IMR-90 (cell line): ENCODE measurements around the gene BUB1B. TPM values are rescaled to one million over a fixed set of nuclear protein-coding genes. Genes with fewer than 3 reads are reported as not detected.

Source experiments
- ATAC-seq: fragments of 200-7000 bp; cut with Tn5 transposase; 2 replicates; pipeline ENCODE4 v1.9.1; 2020; ENCODE audit warnings: low read depth, mild to moderate bottlenecking, moderate library complexity
- BruUV-seq: library from RNA; stranded (reverse); fragments of 400-500 nt; replicated peaks from 2 replicates; lab custom pipeline; 2021; lab: Mats Ljungman, UMichigan
- CTCF ChIA-PET: fragments of 300-600 bp; formaldehyde crosslinking; extraction: SDS; loops from one replicate; lab custom pipeline; 2021; ENCODE audit warnings: antibody characterized with exemption; lab: Yijun Ruan, JAX
- POLR2A ChIA-PET: fragments of 300-600 bp; sonication (Branson Sonifier 250); formaldehyde crosslinking; loops from one replicate; lab custom pipeline; 2022; ENCODE audit warnings: antibody characterized with exemption; ENCODE audit not compliant: unreplicated experiment; lab: Charles Lee
- DNase-seq: peaks from one replicate; pipeline ENCODE4 v3.0.0; 2013
- H2AFZ ChIP-seq: replicated peaks from 2 replicates; pipeline ENCODE3; 2013; ENCODE audit warnings: low read length, mild to moderate bottlenecking; ENCODE audit not compliant: poor library complexity
- H2AK5ac ChIP-seq: 2 replicates; pipeline ENCODE4 v1.6.1; 2013; ENCODE audit warnings: low read depth, low read length, inconsistent platforms
- H2AK9ac ChIP-seq: replicated peaks from 2 replicates; pipeline ENCODE3; 2013; ENCODE audit warnings: mild to moderate bottlenecking, low read depth, low read length, moderate library complexity; ENCODE audit not compliant: poor library complexity
- H2BK120ac ChIP-seq: 2 replicates; pipeline ENCODE4 v1.6.1; 2013; ENCODE audit warnings: low read depth, low read length, inconsistent platforms
- H2BK15ac ChIP-seq: 3 replicates; pipeline ENCODE4 v1.6.1; 2013; ENCODE audit warnings: low read depth, low read length, inconsistent platforms
- H2BK20ac ChIP-seq: 2 replicates; pipeline ENCODE4 v1.6.1; 2013; ENCODE audit warnings: low read depth, mild to moderate bottlenecking, inconsistent platforms, low read length, moderate library complexity
- H2BK5ac ChIP-seq: 2 replicates; pipeline ENCODE4 v1.6.1; 2013; ENCODE audit warnings: mild to moderate bottlenecking, low read depth, low read length, inconsistent platforms; ENCODE audit not compliant: poor library complexity, severe bottlenecking
- H3K14ac ChIP-seq: replicated peaks from 2 replicates; pipeline ENCODE4 v1.6.1; 2013; ENCODE audit warnings: low read depth, low read length, inconsistent platforms
- H3K18ac ChIP-seq: 2 replicates; pipeline ENCODE4 v1.6.1; 2013; ENCODE audit warnings: low read depth, low read length, control low read depth
- H3K23ac ChIP-seq: 2 replicates; pipeline ENCODE4 v1.6.1; 2013; ENCODE audit warnings: low read depth, low read length, inconsistent platforms
- H3K27ac ChIP-seq: 2 replicates; pipeline ENCODE4 v1.5.1; 2013; ENCODE audit warnings: mild to moderate bottlenecking, control low read depth, low read length; ENCODE audit not compliant: insufficient read depth
- H3K27me3 ChIP-seq: 2 replicates; pipeline ENCODE4 v1.6.1; 2013; ENCODE audit warnings: low read length; ENCODE audit not compliant: control insufficient read depth, insufficient read depth
- H3K36me3 ChIP-seq: 2 replicates; pipeline ENCODE4 v1.6.1; 2013; ENCODE audit warnings: low read length, mixed read lengths; ENCODE audit not compliant: control insufficient read depth, insufficient read depth
- H3K4ac ChIP-seq: 2 replicates; pipeline ENCODE4 v1.6.1; 2013; ENCODE audit warnings: low read depth, low read length, inconsistent platforms
- H3K4me1 ChIP-seq: 2 replicates; pipeline ENCODE4 v1.6.1; 2013; ENCODE audit warnings: low read length, mixed read lengths; ENCODE audit not compliant: control insufficient read depth, insufficient read depth
- H3K4me2 ChIP-seq: 2 replicates; pipeline ENCODE4 v1.6.1; 2013; ENCODE audit warnings: low read depth, mild to moderate bottlenecking, control low read depth, low read length, moderate library complexity
- H3K4me3 ChIP-seq: 2 replicates; pipeline ENCODE4 v1.5.1; 2013; ENCODE audit warnings: low read depth, mild to moderate bottlenecking, control low read depth, low read length, moderate library complexity; ENCODE audit not compliant: insufficient read depth
- H3K56ac ChIP-seq: 2 replicates; pipeline ENCODE4 v1.6.1; 2013; ENCODE audit warnings: low read length, inconsistent platforms; ENCODE audit not compliant: insufficient read depth; ENCODE audit errors: extremely low read depth
- H3K79me1 ChIP-seq, 2 experiments: 2 replicates each; pipeline ENCODE4 v1.6.1; 2013; ENCODE audit warnings: low read length in 2 of 2, inconsistent platforms in 1 of 2, low read depth in 1 of 2
- H3K9ac ChIP-seq: 2 replicates; pipeline ENCODE4 v1.6.1; 2013; ENCODE audit warnings: low read depth, low read length, control low read depth
- H3K9me1 ChIP-seq: 2 replicates; pipeline ENCODE4 v1.6.1; 2013; ENCODE audit warnings: low read length, inconsistent platforms; ENCODE audit not compliant: insufficient read depth
- H3K9me3 ChIP-seq: 2 replicates; pipeline ENCODE4 v1.6.1; 2013; ENCODE audit warnings: low read length; ENCODE audit not compliant: control insufficient read depth, insufficient read depth
- H4K20me1 ChIP-seq: 2 replicates; pipeline ENCODE4 v1.6.1; 2013; ENCODE audit warnings: low read length, inconsistent platforms; ENCODE audit not compliant: insufficient read depth
- H4K5ac ChIP-seq: 2 replicates; pipeline ENCODE4 v1.6.1; 2013; ENCODE audit warnings: mild to moderate bottlenecking, low read depth, low read length, control low read depth
- H4K8ac ChIP-seq, 2 experiments: 2 replicates each; pipeline ENCODE4 v1.6.1; 2013; ENCODE audit warnings: low read depth in 2 of 2, low read length in 2 of 2, control low read depth in 1 of 2, inconsistent platforms in 1 of 2
- H4K91ac ChIP-seq: 2 replicates; pipeline ENCODE4 v1.6.1; 2013; ENCODE audit warnings: low read depth, low read length, inconsistent platforms; ENCODE audit not compliant: insufficient read depth
- CEBPB ChIP-seq: IDR thresholded peaks from 2 replicates; pipeline ENCODE4 v1.6.1; 2012; ENCODE audit warnings: low read depth, low read length, improper control_type of control experiment
- CHD1 ChIP-seq: IDR thresholded peaks from 2 replicates; pipeline ENCODE4 v1.6.1; 2012; ENCODE audit warnings: low read depth, low read length, improper control_type of control experiment
- CTCF ChIP-seq: conservative IDR thresholded peaks from 2 replicates; pipeline ENCODE4 v1.5.1; 2012; ENCODE audit warnings: mild to moderate bottlenecking, low read depth, low read length, improper control_type of control experiment
- MAFK ChIP-seq: IDR thresholded peaks from 2 replicates; pipeline ENCODE4 v1.6.1; 2012; ENCODE audit warnings: low read depth, low read length, improper control_type of control experiment
- MAZ ChIP-seq: IDR thresholded peaks from 2 replicates; pipeline ENCODE4 v1.6.1; 2012; ENCODE audit warnings: low read depth, mild to moderate bottlenecking, low read length, improper control_type of control experiment, moderate library complexity, borderline replicate concordance
- MXI1 ChIP-seq: IDR thresholded peaks from 2 replicates; pipeline ENCODE4 v1.6.1; 2012; ENCODE audit warnings: low read depth, mild to moderate bottlenecking, low read length, moderate library complexity, borderline replicate concordance
- NFE2L2 ChIP-seq: fragments of 150-350 bp; IDR thresholded peaks from 2 replicates; pipeline ENCODE4 v1.6.1; 2016; ENCODE audit warnings: low read depth, mild to moderate bottlenecking, low read length
- POLR2A ChIP-seq: IDR thresholded peaks from 2 replicates; pipeline ENCODE4 v1.6.1; 2012; ENCODE audit warnings: mild to moderate bottlenecking, low read depth, low read length
- RAD21 ChIP-seq: IDR thresholded peaks from 2 replicates; pipeline ENCODE4 v1.6.1; 2012; ENCODE audit warnings: low read length, improper control_type of control experiment
- RCOR1 ChIP-seq: IDR thresholded peaks from 2 replicates; pipeline ENCODE4 v1.6.1; 2012; ENCODE audit warnings: mild to moderate bottlenecking, low read length, improper control_type of control experiment; ENCODE audit not compliant: insufficient replicate concordance
- RFX5 ChIP-seq: IDR thresholded peaks from 2 replicates; pipeline ENCODE4 v1.8.0; 2012; ENCODE audit warnings: low read depth, mild to moderate bottlenecking, low read length, moderate library complexity
- SMC3 ChIP-seq: fragments of 150-350 bp; IDR thresholded peaks from 2 replicates; pipeline ENCODE4 v1.6.1; 2016; ENCODE audit warnings: low read depth, mild to moderate bottlenecking, antibody characterized with exemption, low read length, moderate library complexity
- WGBS, 2 experiments: methylation state at CpG; one replicate each; pipeline versions ENCODE4 v1.1.5 to v1.1.7; 2013; ENCODE audit warnings: missing lambda C conversion rate in 2 of 2; ENCODE audit not compliant: insufficient read length in 1 of 2; ENCODE audit errors: extremely low coverage in 2 of 2; 5-methylcytosine and 5-hydroxymethylcytosine counted together
- dilution Hi-C: fragments of 300-500 bp; cut with HindIII; formaldehyde crosslinking; loops from one replicate; pipeline ENCODE4 v1.14.3; 2018; ENCODE audit warnings: low sequenced_read_pairs; ENCODE audit not compliant: unreplicated experiment
- in situ Hi-C: fragments of 300-500 bp; cut with MboI; formaldehyde crosslinking; loops from 3 replicates; pipeline ENCODE4 v1.14.3; 2019; ENCODE audit warnings: low sequenced_read_pairs, inconsistent platforms, mixed read lengths
- intact Hi-C: fragments of 100-400 bp; cut with micrococcal nuclease; formaldehyde crosslinking; loops from 2 replicates; pipeline ENCODE4 v1.10.0; 2022
- polyA plus RNA-seq, 3 experiments: library from polyadenylated mRNA; depleted of rRNA; stranded (reverse); fragments of >200 nt; gene quantifications; 2 replicates each; pipeline ENCODE4 v1.2.3, GENCODE V29; 2012; ENCODE audit warnings: low replicate concordance in 1 of 3
- total RNA-seq: library from RNA; depleted of rRNA; stranded (reverse); fragments of >200 nt; gene quantifications from 2 replicates; pipeline ENCODE4 v1.2.3, GENCODE V29; 2012
- TF ChIP-seq, protein P1 (sequence below): fragments of 150-350 bp; IDR thresholded peaks from 2 replicates; pipeline ENCODE4 v1.6.1; 2017; ENCODE audit warnings: mild to moderate bottlenecking, antibody characterized with exemption, low read length, low read depth
- TF ChIP-seq, protein P2 (sequence below): fragments of 150-350 bp; IDR thresholded peaks from 2 replicates; pipeline ENCODE4 v1.6.1; 2016; ENCODE audit warnings: low read depth, mild to moderate bottlenecking, low read length, moderate library complexity, borderline replicate concordance

The BUB1B gene
- total and polyA plus RNA-seq, 2 of the 4 experiments (the other 2 are of a cell fraction), result 15.6 to 24.7 TPM

- Histone ChIP-seq H3K9ac (no peak overlapping the region), H4K8ac (no peak overlapping the region), H3K4ac (no peak overlapping the region), H3K27ac (no peak overlapping the region), H2BK5ac (no peak overlapping the region), H4K91ac (no peak overlapping the region), H4K20me1 (no peaks in the 10 kb centered on the region), H3K18ac (no peak overlapping the region), H3K4me1 (0 out of 2 replicates have a peak, but pooled peaks cover under 1% of the 10 kb centered on the region), H2AFZ (no peak overlapping the region), H2BK120ac (no peak overlapping the region), H3K36me3 (no peaks in the 10 kb centered on the region), H3K56ac (no peak overlapping the region), H3K4me2 (no peak overlapping the region), H3K23ac (no peak overlapping the region), H2BK20ac (no peak overlapping the region), H4K5ac (no peak overlapping the region), H3K4me3 (no peak overlapping the region), H3K9me1 (no peaks in the 10 kb centered on the region), H3K79me1 (no peaks in the 10 kb centered on the region), H2AK5ac (no peak overlapping the region), H3K9me3 (no peaks in the 10 kb centered on the region), H3K27me3 (no peaks in the 10 kb centered on the region), H2BK15ac (no peak overlapping the region), H2AK9ac (no peak overlapping the region), H3K14ac (no peak overlapping the region)
- TF ChIP-seq POLR2A, result no peak
- no peak for TF ChIP-seq SMC3
- TF ChIP-seq CTCF, result no peak
- no peak for TF ChIP-seq MXI1
- TF ChIP-seq, protein P1, sequence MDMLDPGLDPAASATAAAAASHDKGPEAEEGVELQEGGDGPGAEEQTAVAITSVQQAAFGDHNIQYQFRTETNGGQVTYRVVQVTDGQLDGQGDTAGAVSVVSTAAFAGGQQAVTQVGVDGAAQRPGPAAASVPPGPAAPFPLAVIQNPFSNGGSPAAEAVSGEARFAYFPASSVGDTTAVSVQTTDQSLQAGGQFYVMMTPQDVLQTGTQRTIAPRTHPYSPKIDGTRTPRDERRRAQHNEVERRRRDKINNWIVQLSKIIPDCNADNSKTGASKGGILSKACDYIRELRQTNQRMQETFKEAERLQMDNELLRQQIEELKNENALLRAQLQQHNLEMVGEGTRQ, result no peak
- TF ChIP-seq NFE2L2, result no peak
- TF ChIP-seq RCOR1, result no peak
- no peak for TF ChIP-seq CEBPB
- TF ChIP-seq, protein P2, sequence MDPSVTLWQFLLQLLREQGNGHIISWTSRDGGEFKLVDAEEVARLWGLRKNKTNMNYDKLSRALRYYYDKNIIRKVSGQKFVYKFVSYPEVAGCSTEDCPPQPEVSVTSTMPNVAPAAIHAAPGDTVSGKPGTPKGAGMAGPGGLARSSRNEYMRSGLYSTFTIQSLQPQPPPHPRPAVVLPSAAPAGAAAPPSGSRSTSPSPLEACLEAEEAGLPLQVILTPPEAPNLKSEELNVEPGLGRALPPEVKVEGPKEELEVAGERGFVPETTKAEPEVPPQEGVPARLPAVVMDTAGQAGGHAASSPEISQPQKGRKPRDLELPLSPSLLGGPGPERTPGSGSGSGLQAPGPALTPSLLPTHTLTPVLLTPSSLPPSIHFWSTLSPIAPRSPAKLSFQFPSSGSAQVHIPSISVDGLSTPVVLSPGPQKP, result no peak
- TF ChIP-seq RAD21, result no peak
- TF ChIP-seq CHD1, result no peak
- TF ChIP-seq MAZ, result no peak
- no peak for TF ChIP-seq MAFK
- TF ChIP-seq RFX5, result no peak
- BruUV-seq, result no TSS peak
- dilution Hi-C loops, result no loop called here
- no peak for ATAC-seq
- DNase-seq, result no peak
- intact Hi-C loops, result no loop called here
- in situ Hi-C loops, result no loop called here
- 100% methylated on average over 1 of the region's 4 CpGs; no CpG with 5 or more reads in 1 of the 2 experiments for WGBS, 2 experiments
- ChIA-PET CTCF (no interaction called here), POLR2A (no interaction called here)
Measured at GRCh38 chr15:40149339-40149738, 11.5 kb upstream of the BUB1B start.
